SW 1271 (cell line): ENCODE measurements around the gene PAK4.

ENCODE experiments used
- DNase-seq, 2 experiments: peaks; one replicate each; lab custom pipeline; 2025; lab: John Stamatoyannopoulos, UW

Gene PAK4

GRCh38 chr19:39180749-39181148 is 55.2 kb downstream of the PAK4 start:
- no peak for DNase-seq

DNA sequence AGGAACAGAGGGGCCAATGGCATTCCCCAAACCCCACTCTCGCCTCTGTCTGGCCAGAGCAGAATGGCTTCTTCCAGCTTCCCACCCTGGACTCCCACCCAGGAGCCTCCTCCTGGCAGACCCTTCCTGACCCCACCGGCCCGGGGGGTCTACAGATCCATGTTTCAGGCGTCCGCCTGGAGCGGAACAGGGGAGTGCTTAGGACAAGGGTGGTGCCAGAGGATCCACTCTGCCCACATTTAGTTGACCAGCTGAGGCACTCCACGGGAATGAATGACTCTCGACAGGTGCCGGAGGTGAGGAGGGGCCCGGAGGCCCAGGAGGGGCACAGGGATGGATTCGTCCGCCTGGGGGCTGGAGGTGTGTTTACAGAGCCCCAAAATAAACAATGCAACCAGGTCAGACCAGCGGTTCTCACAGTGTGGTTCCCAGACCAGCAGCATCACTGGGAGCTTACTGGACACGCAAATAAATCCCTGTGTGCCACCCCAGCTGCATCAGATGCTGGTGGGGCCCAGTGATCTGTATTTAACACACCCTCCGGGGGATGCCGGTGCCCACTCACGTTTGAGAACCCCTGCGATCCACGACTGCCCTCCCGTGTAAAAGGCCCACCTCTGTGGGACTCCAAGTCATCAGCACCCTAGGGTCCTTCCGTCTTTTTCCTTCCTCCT is 56.1 kb downstream of the PAK4 start:
- no peak for DNase-seq

DNA sequence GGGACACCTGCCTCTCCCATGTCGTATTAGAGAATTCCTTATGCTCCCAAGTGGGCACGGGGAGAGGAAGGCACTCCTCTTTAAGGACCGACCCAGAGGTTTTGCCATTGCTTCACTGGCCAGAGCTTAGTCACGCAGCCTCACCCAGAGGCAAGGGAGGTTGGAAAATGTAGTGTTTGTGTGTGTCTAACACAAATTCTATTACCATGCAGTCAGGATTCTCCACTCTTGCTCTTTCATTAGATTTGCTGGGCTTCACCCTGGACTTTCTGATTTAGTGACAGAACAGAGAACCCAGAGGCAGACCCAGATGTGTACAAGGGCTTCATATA is 56.6 kb downstream of the PAK4 start:
- no peak for DNase-seq

- no peak for DNase-seq
Measured at GRCh38 chr19:39183104-39183503, 57.5 kb downstream of the PAK4 start.

DNA sequence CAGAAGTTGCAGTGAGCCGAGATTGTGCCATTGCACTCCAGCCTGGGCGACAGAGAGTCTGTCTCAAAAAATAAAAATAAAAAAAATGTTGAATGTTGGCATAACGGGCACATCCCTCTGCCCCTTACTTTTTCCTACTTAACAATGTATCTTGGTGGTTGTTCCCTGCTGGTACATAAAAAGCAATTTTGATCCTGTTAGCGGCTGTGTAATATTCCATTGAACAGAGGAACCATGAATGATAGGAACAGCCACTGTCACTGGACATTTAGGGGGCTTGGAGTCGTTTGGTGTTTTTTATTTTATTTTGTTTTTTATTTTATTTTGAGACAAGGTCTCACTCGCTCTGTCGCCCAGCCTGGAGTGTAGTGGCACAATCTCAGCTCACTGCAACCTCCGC is 60.8 kb downstream of the PAK4 start:
- DNase-seq: no peak

GRCh38 chr19:39187552-39187943 is 62.0 kb downstream of the PAK4 start:
- DNase-seq: no peak

DNA sequence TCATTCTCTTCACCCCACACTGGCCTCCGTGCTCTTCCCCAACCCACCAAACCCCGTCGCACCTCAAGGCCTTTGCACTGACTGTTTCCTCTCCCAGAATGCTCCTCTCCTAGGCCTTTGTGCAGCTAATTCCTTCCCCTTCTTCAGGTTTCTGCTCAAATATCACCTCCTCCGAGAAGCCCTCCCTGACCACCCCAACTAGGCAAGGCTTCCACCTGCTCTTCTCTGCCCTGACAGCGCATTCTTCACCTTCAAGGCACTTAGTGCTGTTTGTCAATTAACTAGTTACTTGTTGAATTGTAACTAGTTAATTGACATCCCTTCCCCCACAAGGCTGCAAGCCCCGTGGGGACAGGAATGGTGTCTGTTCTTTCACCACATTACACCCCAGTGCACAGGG is 63.4 kb downstream of the PAK4 start:
- DNase-seq: no peak

- no peak for DNase-seq
Measured at GRCh38 chr19:39190768-39191167, 65.2 kb downstream of the PAK4 start.

- no peak for DNase-seq
Measured at GRCh38 chr19:39192846-39193245, 67.3 kb downstream of the PAK4 start.

- DNase-seq: no peak
Measured at GRCh38 chr19:39193803-39194202, 68.2 kb downstream of the PAK4 start.

DNA sequence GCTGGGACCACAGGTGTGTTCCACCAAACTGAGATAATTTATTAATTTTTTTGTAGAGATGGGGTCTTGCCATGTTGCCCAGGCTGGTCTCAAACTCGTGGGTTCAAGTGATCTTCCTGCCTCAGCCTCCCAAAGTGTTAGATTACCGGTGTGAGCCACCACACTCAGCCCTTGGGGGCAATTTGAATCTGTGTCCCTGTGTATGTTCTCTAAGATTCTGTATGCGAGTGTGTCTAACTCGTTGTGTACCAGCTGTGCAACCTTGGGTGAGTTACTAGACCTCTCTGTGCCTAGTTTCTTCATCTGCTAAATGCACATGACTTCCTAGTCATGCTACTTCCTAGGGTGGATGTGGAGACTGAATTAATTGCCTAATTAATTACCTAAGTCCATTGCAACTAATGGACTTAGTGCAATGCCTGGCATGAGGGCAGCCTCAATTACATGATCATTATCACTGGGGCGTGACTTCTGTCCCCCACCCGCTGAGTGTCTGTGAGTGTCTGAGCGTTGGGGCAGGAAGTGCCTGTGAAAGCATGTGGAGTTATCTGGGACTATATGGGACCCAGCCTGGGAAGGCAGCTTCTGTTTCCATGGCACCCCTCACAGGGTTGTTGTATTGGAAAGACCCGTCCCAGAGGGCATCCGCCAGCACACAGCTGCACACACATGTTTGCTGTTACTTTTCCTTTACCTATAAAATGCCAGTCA is 69.4 kb downstream of the PAK4 start:
- no peak for DNase-seq

DNA sequence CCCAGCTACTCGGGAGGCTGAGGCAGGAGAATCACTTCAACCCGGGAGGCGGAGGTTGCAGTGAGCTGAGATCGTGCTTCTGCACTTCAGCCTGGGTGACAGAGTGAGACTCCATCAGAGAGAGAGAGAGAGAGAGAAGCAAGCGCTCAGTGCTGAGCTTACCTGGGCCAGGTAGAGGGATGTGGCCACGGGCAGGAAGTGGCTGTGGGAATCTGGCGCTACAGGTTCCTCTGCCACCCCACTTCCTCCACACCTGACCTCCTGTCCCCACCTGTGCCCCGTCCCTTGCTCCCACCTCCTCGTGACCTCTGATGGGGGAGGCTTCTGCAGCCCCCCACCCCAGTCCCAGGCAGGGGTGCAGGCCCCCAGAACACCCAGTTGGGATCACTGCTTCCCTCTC is 70.2 kb downstream of the PAK4 start:
- no peak for DNase-seq

DNA sequence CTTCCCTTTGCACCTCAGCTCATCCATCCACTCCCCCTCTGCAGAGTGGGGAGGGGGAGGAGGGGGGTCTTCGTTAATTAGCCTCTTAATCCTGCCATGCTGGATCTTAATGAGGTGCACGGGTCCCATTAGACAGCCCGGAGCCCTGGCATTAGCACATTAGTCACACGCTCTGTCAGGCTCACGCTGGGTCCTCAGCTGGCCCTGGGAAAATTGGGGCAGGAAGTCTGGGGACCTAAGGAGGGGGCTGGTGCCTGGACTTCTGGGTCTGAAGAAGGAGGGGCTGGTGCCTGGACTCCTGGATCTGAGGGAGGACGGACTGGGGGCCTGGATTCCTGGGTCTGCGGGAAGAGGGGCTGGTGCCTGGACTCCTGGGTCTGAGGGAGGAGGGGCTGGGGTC is 70.7 kb downstream of the PAK4 start:
- no peak for DNase-seq

DNA sequence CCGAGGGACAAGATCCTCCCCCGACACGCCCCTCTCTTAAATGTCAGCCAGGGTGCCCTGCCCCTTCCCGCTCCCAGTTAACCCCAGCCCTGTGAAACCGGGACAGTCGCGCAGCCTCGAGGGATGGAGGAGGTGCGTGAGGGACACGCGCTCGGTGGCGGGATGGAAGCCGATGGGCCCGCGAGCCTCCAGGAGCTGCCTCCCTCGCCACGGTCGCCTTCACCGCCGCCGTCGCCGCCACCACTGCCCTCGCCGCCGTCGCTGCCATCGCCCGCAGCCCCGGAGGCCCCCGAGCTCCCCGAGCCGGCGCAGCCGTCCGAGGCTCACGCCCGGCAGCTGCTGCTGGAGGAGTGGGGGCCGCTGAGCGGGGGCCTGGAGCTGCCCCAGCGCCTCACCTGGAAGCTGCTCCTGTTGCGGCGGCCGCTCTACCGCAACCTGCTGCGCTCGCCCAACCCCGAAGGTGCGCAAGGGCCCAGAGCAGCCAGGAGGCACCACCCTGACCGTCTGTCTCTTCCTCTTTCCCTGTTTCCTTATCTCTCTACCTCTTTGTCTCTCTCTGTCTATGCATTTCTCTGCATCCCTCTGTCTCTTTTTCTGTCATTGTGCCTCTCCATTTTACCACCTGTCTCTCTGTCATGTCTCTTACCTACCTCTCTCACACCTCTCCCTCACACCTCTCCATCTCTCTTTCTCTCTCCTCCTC is 71.4 kb downstream of the PAK4 start, which contains the start of gene NCCRP1:
TSS of gene NCCRP1 (plus strand) at position 105 of the 703 bp plus-strand sequence. CDS start at position 124, 19 bp downstream.
- DNase-seq: no peak

- no peak for DNase-seq
Measured at GRCh38 chr19:39197808-39198207, 72.2 kb downstream of the PAK4 start.

DNA sequence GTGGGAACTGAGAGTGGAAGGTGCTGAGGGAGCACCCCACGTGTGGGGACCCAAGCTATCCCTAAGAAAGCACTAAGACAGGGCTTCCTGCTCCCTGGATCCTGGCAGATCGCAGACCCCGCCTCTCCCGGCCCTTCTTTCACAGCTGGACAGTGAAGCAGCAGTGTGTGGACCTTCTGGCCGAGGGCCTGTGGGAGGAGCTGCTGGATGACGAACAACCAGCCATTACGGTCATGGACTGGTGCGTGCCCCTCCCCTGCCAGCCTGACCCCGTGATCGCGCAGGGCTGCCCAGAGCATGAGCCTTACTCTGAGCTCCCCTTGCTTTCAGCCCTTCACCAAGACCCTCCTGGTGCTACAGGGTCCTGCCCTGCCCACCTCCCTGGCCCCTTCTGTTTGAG is 73.4 kb downstream of the PAK4 start:
- no peak for DNase-seq

DNA sequence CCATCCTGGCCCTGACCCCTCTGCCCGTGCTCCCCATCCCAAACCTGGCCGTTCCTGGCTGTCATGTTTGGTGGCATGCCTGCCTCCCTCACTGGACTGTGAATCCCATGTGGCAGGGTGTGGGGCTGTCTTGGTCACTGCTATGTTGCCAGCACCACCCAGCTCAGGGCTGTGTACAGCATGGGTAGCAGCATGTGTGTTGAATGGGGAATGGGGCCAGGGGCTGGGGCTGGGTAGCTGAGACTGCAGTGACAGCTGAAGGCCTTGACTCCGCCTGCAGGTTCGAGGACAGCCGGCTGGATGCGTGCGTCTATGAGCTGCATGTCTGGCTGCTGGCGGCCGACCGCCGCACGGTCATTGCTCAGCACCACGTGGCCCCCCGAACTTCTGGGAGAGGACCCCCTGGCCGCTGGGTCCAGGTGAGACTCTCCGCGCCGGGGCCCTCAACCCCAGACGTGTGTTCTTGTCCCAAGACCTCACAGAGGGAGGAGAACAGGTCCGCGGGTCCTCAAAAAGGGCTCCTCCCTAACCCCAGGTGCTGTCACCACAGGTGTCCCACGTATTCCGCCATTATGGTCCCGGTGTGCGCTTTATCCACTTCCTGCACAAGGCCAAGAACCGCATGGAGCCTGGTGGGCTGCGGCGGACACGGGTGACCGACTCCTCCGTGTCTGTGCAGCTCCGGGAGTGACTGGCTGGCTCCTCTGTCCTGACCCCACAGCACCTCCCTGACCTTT is 74.6 kb downstream of the PAK4 start:
- DNase-seq: no peak

DNA sequence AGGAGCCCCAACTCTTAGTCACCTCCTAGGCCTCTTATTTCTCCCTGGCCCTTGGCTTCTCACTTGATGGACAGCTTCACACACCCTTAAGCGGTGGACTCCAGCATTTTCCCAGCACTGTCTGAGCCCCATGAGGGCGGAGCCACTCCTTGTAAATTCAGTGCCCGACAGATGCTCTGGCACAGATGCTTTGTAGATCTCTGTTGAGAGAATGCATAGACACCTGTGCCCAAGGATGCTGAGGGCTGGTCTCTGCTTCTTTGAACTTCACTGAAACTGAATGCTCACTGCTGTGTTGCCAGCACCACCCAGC is 75.2 kb downstream of the PAK4 start:
- no peak for DNase-seq

DNA sequence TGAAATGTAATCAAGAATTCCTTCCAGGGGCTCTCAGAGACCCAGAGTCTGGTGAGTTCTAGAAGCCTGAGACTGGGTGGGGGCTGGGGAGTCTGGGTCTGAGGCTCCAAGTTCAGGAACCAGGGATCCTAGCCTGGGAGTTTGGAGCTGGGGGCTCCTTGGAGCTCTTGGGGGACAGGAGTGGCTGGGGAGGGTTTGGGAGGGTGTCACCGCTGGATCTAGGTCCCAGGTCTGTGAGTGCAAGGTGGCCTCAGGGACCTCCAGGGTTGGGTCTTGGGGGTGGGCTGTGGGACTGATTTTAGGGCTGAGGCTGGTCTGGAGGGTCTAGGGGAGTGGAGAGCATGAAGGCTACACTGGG is 77.4 kb downstream of the PAK4 start:
- no peak for DNase-seq

- no peak for DNase-seq
Measured at GRCh38 chr19:39203372-39204341, 78.1 kb downstream of the PAK4 start, which contains the start of gene SYCN. Gene SYCN, minus strand, starts transcription at chr19:39204263. Its CDS starts 9 bp downstream, at chr19:39204254.

DNA sequence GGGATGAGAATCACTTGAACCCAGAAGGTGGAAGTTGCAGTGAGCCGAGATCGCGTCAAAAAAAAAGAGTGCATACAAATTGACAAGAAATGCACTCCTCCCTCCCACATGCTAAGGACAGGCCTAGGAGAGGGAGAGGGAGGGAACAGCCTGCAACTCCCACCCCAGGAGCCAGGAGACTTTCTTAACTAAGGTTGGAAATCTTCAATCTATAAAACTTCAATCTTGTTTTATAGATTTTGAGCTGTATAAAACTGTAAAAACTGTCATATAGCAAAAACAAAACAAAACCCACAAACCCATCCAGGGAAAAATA is 79.8 kb downstream of the PAK4 start:
- no peak for DNase-seq

GRCh38 chr19:39206122-39206521 is 80.5 kb downstream of the PAK4 start:
- DNase-seq: no peak
